ENCODE measurements around the gene NTN5. TPM values are rescaled to one million over a fixed set of nuclear protein-coding genes. Genes with fewer than 3 reads are reported as not detected.

Gene NTN5
- total and polyA plus RNA-seq, 9 of the 15 experiments (the other 6 are each of a cell fraction or from before 2014, with no cell fraction given) = not detected

DNA sequence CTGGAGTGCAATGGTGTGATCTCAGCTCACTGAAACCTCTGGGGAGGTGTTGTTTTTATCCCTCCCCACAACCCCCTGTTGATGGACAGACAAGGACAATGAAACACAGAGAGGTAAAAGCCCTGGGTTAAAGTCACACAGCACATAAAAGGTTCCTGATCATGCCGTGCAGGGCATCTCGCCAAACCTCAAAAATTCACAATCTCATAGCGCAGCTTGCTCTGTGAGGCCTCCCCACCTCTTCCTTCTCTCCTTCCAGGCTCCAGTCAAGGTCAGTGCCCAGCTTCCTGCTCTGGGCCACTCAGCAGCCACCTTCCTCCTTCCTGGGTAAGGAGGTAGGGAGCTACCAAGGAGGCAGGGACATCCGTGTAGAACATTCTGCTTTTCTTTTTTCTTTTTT is 25.2 kb upstream of the NTN5 start (continued):
- no peak for TF ChIP-seq ZC3H8 (IDR thresholded peaks at IDR 0.05)
- TF ChIP-seq HDAC2 (IDR thresholded peaks at IDR 0.05) = peak; percentile 75; the same call in 1 of the 2 replicates
- TF ChIP-seq TSC22D4 (tag; IDR thresholded peaks at IDR 0.05) = no peak
- TF ChIP-seq ZNF253 (CRISPR knock-in tag; conservative IDR thresholded peaks at IDR 0.05) = no peak
- TF ChIP-seq PKNOX1 (IDR thresholded peaks at IDR 0.05) = peak; percentile 64
- peak; percentile 54 for TF ChIP-seq EP300 (IDR thresholded peaks at IDR 0.05; ENCODE audit: low read length)
- TF ChIP-seq TCF3 (CRISPR knock-in tag; IDR thresholded peaks at IDR 0.05) = peak; percentile 84
- TF ChIP-seq CXXC5 (CRISPR knock-in tag; IDR thresholded peaks at IDR 0.05) = no peak
- TF ChIP-seq NR2C2 (CRISPR knock-in tag; IDR thresholded peaks at IDR 0.05) = no peak
- peak; percentile 22; the same call in 1 of the 2 replicates for TF ChIP-seq NR2C2 (tag; IDR thresholded peaks at IDR 0.05)
- TF ChIP-seq, protein P1, sequence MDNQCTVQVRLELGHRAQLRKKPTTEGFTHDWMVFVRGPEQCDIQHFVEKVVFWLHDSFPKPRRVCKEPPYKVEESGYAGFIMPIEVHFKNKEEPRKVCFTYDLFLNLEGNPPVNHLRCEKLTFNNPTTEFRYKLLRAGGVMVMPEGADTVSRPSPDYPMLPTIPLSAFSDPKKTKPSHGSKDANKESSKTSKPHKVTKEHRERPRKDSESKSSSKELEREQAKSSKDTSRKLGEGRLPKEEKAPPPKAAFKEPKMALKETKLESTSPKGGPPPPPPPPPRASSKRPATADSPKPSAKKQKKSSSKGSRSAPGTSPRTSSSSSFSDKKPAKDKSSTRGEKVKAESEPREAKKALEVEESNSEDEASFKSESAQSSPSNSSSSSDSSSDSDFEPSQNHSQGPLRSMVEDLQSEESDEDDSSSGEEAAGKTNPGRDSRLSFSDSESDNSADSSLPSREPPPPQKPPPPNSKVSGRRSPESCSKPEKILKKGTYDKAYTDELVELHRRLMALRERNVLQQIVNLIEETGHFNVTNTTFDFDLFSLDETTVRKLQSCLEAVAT (IDR thresholded peaks at IDR 0.05) = peak in 1 of 2 experiments; percentile 74; a peak in 1 of 4 replicates
- TF ChIP-seq, protein P2, sequence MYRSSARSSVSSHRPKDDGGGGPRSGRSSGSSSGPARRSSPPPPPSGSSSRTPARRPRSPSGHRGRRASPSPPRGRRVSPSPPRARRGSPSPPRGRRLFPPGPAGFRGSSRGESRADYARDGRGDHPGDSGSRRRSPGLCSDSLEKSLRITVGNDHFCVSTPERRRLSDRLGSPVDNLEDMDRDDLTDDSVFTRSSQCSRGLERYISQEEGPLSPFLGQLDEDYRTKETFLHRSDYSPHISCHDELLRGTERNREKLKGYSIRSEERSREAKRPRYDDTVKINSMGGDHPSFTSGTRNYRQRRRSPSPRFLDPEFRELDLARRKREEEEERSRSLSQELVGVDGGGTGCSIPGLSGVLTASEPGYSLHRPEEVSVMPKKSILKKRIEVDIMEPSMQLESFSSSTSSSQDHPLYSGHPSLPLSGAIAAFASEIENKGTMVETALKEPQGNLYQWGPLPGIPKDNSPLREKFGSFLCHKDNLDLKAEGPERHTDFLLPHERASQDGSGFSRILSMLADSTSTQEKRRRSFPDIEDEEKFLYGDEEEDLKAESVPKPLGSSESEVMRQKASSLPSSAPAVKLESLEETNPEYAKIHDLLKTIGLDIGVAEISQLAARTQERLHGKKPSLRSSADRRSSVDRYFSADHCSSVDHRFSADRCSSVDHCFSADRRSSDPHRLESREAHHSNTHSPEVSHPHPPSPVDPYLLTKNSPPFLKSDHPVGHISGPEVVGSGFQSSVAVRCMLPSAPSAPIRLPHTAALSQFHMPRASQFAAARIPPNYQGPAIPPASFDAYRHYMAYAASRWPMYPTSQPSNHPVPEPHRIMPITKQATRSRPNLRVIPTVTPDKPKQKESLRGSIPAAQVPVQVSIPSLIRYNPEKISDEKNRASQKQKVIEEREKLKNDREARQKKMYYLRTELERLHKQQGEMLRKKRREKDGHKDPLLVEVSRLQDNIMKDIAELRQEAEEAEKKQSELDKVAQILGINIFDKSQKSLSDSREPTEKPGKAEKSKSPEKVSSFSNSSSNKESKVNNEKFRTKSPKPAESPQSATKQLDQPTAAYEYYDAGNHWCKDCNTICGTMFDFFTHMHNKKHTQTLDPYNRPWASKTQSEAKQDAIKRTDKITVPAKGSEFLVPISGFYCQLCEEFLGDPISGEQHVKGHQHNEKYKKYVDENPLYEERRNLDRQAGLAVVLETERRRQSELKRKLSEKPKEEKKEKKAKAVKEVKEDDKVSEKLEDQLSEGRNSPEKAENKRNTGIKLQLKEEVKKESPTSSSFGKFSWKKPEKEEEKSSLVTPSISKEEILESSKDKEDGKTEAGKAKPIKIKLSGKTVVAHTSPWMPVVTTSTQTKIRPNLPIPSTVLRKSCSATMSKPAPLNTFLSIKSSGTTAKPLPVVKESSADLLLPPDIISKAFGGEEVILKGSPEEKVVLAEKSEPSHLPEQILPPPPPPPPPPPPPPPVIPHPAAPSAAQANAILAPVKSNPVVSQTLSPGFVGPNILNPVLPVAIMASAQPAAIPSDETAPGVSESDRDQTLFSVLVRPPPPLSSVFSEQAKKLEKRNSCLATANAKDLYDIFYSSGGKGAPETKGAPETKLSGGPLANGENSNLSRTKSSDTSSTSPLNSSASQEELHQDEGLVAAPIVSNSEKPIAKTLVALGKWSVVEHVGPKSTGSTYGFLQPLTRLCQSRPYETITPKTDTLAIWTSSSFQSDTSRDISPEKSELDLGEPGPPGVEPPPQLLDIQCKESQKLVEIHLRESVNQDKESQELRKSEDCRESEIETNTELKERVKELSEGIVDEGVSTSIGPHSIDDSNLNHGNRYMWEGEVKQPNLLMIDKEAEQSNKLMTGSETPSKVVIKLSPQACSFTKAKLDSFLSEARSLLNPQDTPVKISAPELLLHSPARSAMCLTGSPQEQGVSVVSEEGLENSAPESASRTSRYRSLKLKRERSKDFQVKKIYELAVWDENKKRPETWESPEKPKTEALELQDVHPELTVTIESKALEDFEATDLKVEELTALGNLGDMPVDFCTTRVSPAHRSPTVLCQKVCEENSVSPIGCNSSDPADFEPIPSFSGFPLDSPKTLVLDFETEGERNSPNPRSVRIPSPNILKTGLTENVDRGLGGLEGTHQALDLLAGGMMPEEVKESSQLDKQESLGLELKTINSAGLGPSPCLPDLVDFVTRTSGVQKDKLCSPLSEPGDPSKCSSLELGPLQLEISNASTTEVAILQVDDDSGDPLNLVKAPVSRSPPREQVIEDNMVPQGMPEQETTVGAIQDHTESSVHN (IDR thresholded peaks at IDR 0.05; ENCODE audit: borderline replicate concordance in 1 of 2, low read depth in 1 of 2) = no peak
- peak; percentile 54; the same call in 1 of the 2 replicates for TF ChIP-seq POLR2AphosphoS5 (IDR thresholded peaks at IDR 0.05; ENCODE audit: control insufficient read depth, insufficient read depth, low read depth, low read length)
- TF ChIP-seq RBM25 (IDR thresholded peaks at IDR 0.05; ENCODE audit: low read depth, low read length, severe bottlenecking) = peak; percentile 90
- TF ChIP-seq PBX2 (CRISPR knock-in tag; IDR thresholded peaks at IDR 0.05; ENCODE audit: low read depth) = no peak
- no peak for TF ChIP-seq PBX2 (tag; conservative IDR thresholded peaks at IDR 0.05; ENCODE audit: low read depth)
